RWPE2 (cell line): ENCODE data around the gene SAP130.

Source experiments
- ATAC-seq: fragments of 200-7000 bp; cut with Tn5 transposase; 3 replicates; pipeline ENCODE4 v1.9.1; 2021; ENCODE audit warnings: low read depth
- DNase-seq: peaks from one replicate; pipeline ENCODE4 v3.0.0-alpha.2; 2020; ENCODE audit warnings: low spot score
- H3K27ac ChIP-seq: fragments of 450-650 bp; 2 replicates; pipeline ENCODE4 v1.5.1; 2017; ENCODE audit warnings: mild to moderate bottlenecking; ENCODE audit not compliant: poor library complexity, severe bottlenecking
- H3K27me3 ChIP-seq: fragments of 250-450 bp; sonication (Bioruptor Pico); 2 replicates; pipeline ENCODE4 v1.5.1; 2021; ENCODE audit warnings: mild to moderate bottlenecking, moderate library complexity; ENCODE audit not compliant: insufficient read depth, poor library complexity, severe bottlenecking
- H3K36me3 ChIP-seq: fragments of 250-450 bp; sonication (Bioruptor Pico); 2 replicates; pipeline ENCODE4 v1.5.1; 2020; ENCODE audit warnings: low read depth, mild to moderate bottlenecking, moderate library complexity
- H3K4me1 ChIP-seq: fragments of 250-450 bp; sonication (Bioruptor Pico); 2 replicates; pipeline ENCODE4 v1.5.1; 2021; ENCODE audit warnings: mild to moderate bottlenecking, moderate library complexity; ENCODE audit not compliant: insufficient read depth, poor library complexity, severe bottlenecking
- H3K4me3 ChIP-seq: fragments of 250-450 bp; sonication (Bioruptor Pico); 2 replicates; pipeline ENCODE4 v1.5.1; 2021; ENCODE audit warnings: mild to moderate bottlenecking, moderate library complexity; ENCODE audit not compliant: severe bottlenecking
- H3K9me3 ChIP-seq: fragments of 250-450 bp; sonication (Bioruptor Pico); 2 replicates; pipeline ENCODE4 v1.5.1; 2021; ENCODE audit warnings: mild to moderate bottlenecking, moderate library complexity; ENCODE audit not compliant: severe bottlenecking
- CTCF ChIP-seq: fragments of 450-650 bp; IDR thresholded peaks from one replicate; pipeline ENCODE4 v1.5.1; 2017; ENCODE audit warnings: mild to moderate bottlenecking, moderate library complexity; ENCODE audit not compliant: poor library complexity, severe bottlenecking

The SAP130 gene

GRCh38 chr2:128053331-128053730, 25.5 kb upstream of the SAP130 start:
- no peak for TF ChIP-seq CTCF
- no peaks in the 10 kb centered on the region for H3K27me3 ChIP-seq
- no peaks in the 10 kb centered on the region for H3K9me3 ChIP-seq
- no peak overlapping the region for H3K27ac ChIP-seq
- H3K36me3 ChIP-seq: no peaks in the 10 kb centered on the region
- no peak overlapping the region for H3K4me3 ChIP-seq
- ATAC-seq: no peak
- no peaks in the 10 kb centered on the region for H3K4me1 ChIP-seq
- no peak for DNase-seq

DNA sequence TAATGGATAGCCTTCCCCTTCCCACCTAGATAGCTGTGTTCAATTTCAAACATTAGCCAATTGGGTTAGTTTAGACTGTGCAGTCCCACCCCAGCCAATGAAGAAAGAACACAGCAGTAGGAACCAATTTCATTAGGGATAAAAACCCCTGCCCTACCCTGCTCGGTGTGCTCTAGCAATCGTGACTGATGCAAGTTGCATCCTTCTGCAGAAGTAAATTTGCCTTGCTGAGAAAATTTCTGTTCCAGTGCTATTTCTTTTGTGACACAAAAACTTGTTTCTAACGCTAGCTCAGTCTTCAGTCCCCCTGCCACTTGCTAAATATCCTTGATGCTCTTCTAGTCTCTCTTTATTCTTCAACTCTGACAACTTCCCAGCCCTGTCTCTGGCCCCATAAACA, 15.2 kb upstream of the SAP130 start:
- Histone ChIP-seq H3K36me3 (no peaks in the 10 kb centered on the region), H3K4me1 (no peaks in the 10 kb centered on the region), H3K4me3 (no peak overlapping the region), H3K9me3 (peaks cover 4% of the 10 kb centered on the region), H3K27me3 (no peaks in the 10 kb centered on the region), H3K27ac (no peak overlapping the region)
- ATAC-seq (no peak), DNase-seq (no peak)
- no peak for TF ChIP-seq CTCF

- Histone ChIP-seq H3K27ac (no peak overlapping the region), H3K4me3 (no peak overlapping the region), H3K36me3 (no peaks in the 10 kb centered on the region), H3K9me3 (peaks cover 17% of the 10 kb centered on the region), H3K4me1 (no peaks in the 10 kb centered on the region), H3K27me3 (no peaks in the 10 kb centered on the region)
- DNase-seq (no peak), ATAC-seq (no peak)
- TF ChIP-seq CTCF: no peak
These were observed 13.7 kb upstream of the SAP130 start for GRCh38 chr2:128041561-128041960.

DNA sequence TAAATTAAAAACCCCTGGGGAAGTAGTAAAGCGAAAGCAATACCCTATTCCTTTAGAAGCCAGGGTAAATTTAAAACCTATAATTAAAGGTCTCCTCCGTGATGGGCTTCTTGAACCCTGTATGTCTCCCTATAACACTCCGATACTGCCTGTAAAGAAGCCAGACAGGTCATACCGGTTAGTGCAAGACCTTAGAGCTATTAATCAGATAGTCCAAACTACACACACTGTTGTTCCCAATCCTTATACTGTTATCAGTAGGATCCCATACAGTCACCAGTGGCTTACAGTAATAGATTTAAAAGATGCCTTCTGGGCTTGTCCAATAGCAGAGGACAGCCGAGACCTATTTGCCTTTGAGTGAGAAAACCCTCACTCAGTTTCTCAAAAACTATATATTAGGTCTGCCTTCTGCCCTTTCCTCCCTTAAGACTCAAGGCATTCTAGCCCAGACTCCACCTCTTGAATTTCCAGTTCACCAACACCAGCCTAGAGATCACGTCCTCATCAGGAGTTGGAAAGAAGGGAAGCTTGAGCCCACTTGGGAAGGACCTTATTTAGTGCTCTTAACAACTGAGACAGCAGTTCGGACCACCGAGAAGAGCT, 12.4 kb upstream of the SAP130 start:
- ATAC-seq: no peak
- Histone ChIP-seq H3K4me3 (no peak overlapping the region), H3K27me3 (no peaks in the 10 kb centered on the region), H3K36me3 (no peaks in the 10 kb centered on the region), H3K27ac (no peak overlapping the region), H3K9me3 (peaks cover 21% of the 10 kb centered on the region), H3K4me1 (no peaks in the 10 kb centered on the region)
- no peak for DNase-seq
- no peak for TF ChIP-seq CTCF

DNA sequence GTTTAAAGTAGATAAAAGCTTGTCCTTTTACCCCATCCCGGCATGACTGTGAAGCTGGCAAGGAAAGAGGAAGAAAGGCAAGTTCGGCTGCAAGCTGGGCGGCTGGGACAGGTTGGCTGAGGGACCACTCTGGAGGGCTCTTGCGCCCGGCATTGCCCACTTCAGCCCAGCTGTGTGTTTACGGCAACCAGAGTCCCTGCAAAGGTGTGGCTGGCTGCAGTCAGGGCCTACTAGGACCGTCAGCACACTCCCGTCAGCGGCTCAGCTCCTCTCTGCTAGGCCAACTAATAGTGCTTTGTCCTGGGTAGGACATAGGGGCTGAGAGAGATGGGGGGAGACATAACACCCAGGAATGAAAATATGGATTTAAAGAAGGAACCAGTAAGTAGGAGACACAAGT, 11.7 kb upstream of the SAP130 start:
- no peak for DNase-seq
- Histone ChIP-seq H3K27ac (no peak overlapping the region), H3K9me3 (peaks cover 21% of the 10 kb centered on the region), H3K36me3 (no peaks in the 10 kb centered on the region), H3K4me1 (no peaks in the 10 kb centered on the region), H3K27me3 (no peaks in the 10 kb centered on the region), H3K4me3 (no peak overlapping the region)
- TF ChIP-seq CTCF: no peak
- no peak for ATAC-seq
